Duodenal mucosa (tissue), 2 donors: Measurements from ENCODE around the gene RPL26.

Experiments used
- H3K27ac ChIP-seq: one replicate; pipeline ENCODE4 v1.7.0; 2013; ENCODE audit warnings: low read depth, low read length
- H3K27me3 ChIP-seq, 2 donors: one replicate each; pipeline ENCODE4 v1.7.0; 2013; ENCODE audit warnings: low read length in 2 of 2, control low read depth in 1 of 2; ENCODE audit not compliant: insufficient read depth in 2 of 2, control insufficient read depth in 1 of 2
- H3K36me3 ChIP-seq, 2 donors: one replicate each; pipeline ENCODE4 v1.7.0; 2013; ENCODE audit warnings: low read length in 2 of 2, control low read depth in 1 of 2; ENCODE audit not compliant: insufficient read depth in 2 of 2, control insufficient read depth in 1 of 2
- H3K4me1 ChIP-seq, 2 donors: one replicate each; pipeline ENCODE4 v1.7.0; 2013; ENCODE audit warnings: low read length in 2 of 2, control low read depth in 1 of 2; ENCODE audit not compliant: insufficient read depth in 2 of 2, control insufficient read depth in 1 of 2
- H3K4me3 ChIP-seq, 2 donors: one replicate each; pipeline ENCODE4 v1.7.0; 2013; ENCODE audit warnings: low read length in 2 of 2, low read depth in 1 of 2
- H3K9ac ChIP-seq, 2 donors: one replicate each; pipeline ENCODE4 v1.7.0; 2013; ENCODE audit warnings: low read length in 2 of 2, low read depth in 1 of 2
- H3K9me3 ChIP-seq, 2 donors: one replicate each; pipeline ENCODE4 v1.7.0; 2013; ENCODE audit warnings: low read length in 2 of 2, control low read depth in 1 of 2; ENCODE audit not compliant: control insufficient read depth in 1 of 2

RPL26 gene

DNA sequence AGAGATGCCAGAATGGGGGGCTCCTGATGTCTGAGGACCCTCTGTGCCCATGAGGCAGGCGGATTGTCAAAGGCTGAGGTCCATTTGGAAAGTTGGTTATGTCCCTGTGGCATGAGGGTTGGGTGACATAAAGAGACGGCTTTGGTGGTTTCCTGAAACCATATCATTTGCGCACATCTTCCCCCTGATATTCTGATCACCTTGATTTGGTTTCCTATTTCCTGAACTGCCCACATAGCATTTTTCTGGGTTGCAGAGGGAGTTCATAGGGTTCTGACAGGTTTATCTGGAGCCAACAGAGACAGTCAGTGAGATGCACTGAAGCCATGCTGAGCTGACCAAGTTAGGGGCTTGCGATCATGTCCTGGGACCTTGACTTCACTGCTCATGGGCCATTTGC, 30.3 kb upstream of the RPL26 start:
- Histone ChIP-seq H3K9me3 (no peaks in the 10 kb centered on the region), H3K9ac (no peak overlapping the region), H3K4me3 (no peak overlapping the region), H3K4me1 (peaks cover 5 to 25% of the 10 kb centered on the region in 2 donors), H3K36me3 (no peaks in the 10 kb centered on the region), H3K27ac (no peak overlapping the region), H3K27me3 (no peaks in the 10 kb centered on the region)

DNA sequence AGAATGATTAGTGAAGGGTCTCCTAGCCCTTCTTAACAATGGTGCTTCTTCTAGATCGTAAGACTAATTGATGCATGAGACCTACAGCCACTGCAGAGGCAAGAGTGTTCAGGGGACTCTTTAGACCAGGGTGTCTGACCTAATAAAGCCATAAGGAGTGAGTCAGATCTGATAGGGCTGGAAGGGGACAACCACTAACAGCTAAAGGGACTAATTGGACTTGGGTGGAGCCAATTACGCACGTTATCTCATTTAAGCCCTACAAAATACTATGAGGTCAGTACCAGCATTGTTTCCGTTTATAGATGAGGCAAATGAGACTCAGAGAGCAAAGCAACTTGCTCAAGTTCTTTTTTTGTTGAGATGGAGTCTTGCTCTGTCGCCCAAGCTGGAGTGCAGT, 29.1 kb upstream of the RPL26 start:
- no peaks in the 10 kb centered on the region for H3K27me3 ChIP-seq
- no peak overlapping the region for H3K27ac ChIP-seq

DNA sequence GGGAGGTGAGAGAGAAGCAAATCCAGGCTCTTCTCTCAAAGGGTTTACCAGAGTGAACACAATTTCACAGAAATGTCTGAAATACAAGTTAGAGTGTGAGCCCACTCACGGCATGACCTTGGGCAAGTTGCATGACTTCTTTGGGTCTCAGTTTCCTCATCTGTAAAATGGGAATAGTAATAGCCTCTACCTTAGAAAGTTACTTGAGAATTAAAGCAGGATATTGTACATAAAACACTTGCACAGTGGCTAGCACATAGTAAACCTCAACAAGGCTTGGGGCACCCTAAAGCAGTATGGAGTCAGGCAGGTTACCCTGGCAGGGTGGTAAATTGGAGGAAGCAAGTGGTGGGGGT, 27.9 kb upstream of the RPL26 start:
- Histone ChIP-seq H3K4me3 (no peak overlapping the region), H3K27me3 (no peaks in the 10 kb centered on the region), H3K9ac (peak overlapping the region in 1 of 2 donors; percentile 1), H3K27ac (no peak overlapping the region), H3K9me3 (no peaks in the 10 kb centered on the region), H3K4me1 (peaks cover 5 to 30% of the 10 kb centered on the region in 2 donors), H3K36me3 (no peaks in the 10 kb centered on the region)

More for the DNA sequence above, 29.1 kb upstream of the RPL26 start:
- peaks cover 5 to 25% of the 10 kb centered on the region in 2 donors for H3K4me1 ChIP-seq
- no peaks in the 10 kb centered on the region for H3K9me3 ChIP-seq
- no peak overlapping the region for H3K9ac ChIP-seq
- no peaks in the 10 kb centered on the region for H3K36me3 ChIP-seq
- H3K4me3 ChIP-seq = no peak overlapping the region

DNA sequence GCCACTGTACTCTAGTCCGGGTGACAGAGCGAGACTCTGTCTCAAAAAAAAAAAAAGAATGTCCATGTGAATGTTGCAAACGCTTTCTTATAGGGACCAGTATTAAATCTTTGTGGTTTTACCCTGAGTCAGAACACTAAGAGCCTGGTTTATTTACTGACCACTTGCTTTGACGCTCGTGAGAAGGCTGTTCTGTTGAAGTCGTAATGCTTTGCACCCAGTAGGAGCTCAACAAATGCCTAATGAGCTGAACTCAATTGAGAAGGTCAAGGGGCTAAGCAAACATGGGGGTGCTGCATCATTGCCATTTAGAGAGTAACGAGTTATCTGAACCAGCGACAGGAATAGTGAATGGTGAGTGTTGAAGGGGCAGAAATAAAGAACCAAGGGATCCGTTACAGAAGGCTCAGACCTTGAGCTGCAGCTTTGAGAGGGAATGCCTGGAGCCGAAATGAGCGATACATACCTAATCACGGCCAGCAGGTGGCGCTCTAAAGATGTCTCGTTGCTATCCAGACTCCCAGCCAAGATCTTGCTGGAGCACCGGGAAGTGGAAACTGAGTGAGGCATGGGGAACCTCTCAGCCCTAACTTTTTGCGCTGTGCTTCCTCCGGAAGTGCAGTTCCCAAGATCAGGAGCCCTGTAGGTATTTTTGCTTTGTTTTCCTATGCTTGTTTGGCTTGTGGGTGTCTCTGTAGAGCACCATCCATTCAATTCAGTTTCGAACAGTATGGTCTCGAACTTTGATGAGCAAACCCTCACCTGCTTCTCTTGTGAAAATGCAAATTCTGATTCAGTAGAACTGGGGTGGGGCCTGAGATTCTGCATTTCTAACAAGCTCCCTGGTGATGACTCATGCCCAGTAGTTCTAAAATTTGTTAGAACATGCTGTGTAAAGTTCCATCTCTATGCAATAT, 27.2 kb upstream of the RPL26 start:
- H3K27ac ChIP-seq = no peak overlapping the region
- H3K4me3 ChIP-seq = peak overlapping the region in 1 of 2 donors; percentile 10
- no peaks in the 10 kb centered on the region for H3K9me3 ChIP-seq
- peak overlapping the region in 1 of 2 donors; percentile 1 for H3K9ac ChIP-seq
- no peaks in the 10 kb centered on the region for H3K36me3 ChIP-seq
- H3K27me3 ChIP-seq = peaks cover 0 to 3% of the 10 kb centered on the region in 2 donors
- peaks cover 5 to 34% of the 10 kb centered on the region in 2 donors for H3K4me1 ChIP-seq

DNA sequence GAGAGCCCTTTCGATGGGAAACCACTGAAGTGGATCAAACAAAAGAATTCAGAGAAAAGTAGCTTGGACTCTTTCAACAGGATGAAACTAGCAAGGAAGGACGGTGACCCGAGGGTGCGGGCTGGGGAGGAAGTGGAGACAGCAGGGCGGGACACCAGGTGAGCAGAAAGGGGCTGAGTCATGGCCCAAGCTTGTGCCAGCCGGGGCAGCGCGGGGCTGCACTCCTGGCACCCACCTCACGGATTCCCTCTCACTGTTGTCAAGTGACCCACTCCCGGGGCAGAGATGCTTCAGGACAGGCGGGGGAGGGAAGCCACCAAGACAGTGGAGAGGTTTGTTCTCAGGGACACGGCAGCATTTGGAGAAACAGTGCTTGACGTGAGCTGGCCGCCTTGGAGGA, 25.4 kb upstream of the RPL26 start:
- peaks cover 5 to 34% of the 10 kb centered on the region in 2 donors for H3K4me1 ChIP-seq
- H3K4me3 ChIP-seq = no peak overlapping the region
- no peak overlapping the region for H3K27ac ChIP-seq
- no peak overlapping the region for H3K9ac ChIP-seq
- peaks cover 0 to 3% of the 10 kb centered on the region in 2 donors for H3K27me3 ChIP-seq
- H3K9me3 ChIP-seq = no peaks in the 10 kb centered on the region
- no peaks in the 10 kb centered on the region for H3K36me3 ChIP-seq

DNA sequence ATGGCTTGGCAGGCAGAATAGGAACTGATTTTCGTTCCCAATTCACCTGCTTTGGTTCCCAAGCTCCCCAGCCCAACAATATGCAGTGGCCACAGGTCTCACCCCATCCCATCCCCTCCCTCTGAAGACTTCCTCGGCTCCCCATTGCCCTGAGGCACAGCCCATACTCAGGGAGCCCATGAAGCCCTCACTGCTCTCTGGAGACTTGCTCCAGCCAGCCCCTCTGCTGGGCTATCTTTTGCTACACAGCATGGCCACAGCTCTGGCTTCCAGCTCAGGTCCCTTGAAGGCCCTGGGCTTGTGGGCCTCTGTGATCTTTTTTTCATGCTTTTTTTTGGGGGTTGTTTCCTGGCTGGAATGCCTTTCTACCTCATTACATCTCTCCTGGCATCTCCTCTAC, 23.2 kb upstream of the RPL26 start:
- H3K27ac ChIP-seq = no peak overlapping the region
- peaks cover 5 to 18% of the 10 kb centered on the region in 2 donors for H3K4me1 ChIP-seq
- no peak overlapping the region for H3K9ac ChIP-seq
- H3K4me3 ChIP-seq = no peak overlapping the region
- H3K9me3 ChIP-seq = no peaks in the 10 kb centered on the region
- H3K36me3 ChIP-seq = no peaks in the 10 kb centered on the region
- peaks cover 0 to 3% of the 10 kb centered on the region in 2 donors for H3K27me3 ChIP-seq

DNA sequence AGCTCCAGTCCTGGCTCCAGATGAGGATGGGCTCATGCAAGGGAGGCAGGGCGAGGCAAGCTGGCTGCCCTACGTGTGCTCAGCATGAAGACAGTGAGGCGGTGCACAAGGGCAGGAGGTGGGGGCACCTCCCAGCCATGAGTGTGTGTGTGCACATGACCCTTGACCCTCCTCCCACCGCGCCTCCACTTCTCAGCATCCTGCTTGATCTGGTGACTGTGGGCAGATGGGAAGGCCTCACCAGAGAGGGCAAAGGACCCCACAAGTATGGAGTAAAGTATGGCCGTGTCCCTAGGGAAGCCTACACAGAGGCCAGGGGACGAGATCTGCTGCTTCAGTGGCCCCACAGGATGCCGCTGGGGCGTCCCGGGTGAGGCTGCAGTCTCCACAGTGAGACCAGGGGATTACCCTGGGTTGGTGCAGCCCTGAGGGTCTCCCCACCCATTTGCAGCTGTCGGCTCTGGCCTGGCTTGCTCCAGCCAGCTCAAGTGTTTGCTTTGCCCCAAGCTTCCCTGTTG, 22.6 kb upstream of the RPL26 start:
- no peak overlapping the region for H3K27ac ChIP-seq

DNA sequence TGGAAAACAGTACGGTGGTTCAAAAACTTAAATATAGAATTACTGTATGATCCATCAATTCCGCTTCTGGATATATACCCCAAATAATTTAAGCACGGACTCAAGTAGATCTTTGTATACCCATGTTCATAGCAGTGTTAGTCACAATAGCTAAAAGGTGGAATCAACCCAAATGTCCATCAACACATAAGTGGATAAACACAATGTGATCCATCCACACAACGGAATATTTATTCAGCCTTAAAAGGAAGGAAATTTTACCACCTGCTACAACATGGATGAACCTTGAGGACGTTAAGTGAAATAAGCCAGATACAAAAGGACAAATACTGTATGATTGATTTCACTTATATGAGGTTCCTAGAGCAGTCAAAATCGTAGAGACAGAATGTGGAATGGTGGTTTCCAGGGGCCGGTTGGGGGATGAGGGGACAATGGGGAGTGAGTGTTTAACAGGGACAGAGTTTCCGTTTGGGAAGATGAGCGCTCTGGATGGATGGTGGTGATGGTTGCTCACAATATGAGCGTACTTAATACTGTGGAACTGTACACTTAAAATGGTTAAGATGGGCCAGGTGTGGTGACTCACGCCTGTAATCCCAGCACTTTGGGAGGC, 20.0 kb upstream of the RPL26 start:
- H3K36me3 ChIP-seq = no peaks in the 10 kb centered on the region
- no peak overlapping the region for H3K9ac ChIP-seq
- peaks cover 6 to 9% of the 10 kb centered on the region in 2 donors for H3K27me3 ChIP-seq
- H3K27ac ChIP-seq = no peak overlapping the region
- no peaks in the 10 kb centered on the region for H3K9me3 ChIP-seq
- H3K4me1 ChIP-seq = peaks cover 0 to 9% of the 10 kb centered on the region in 2 donors
- no peak overlapping the region for H3K4me3 ChIP-seq

More for the DNA sequence above, 22.6 kb upstream of the RPL26 start:
- Histone ChIP-seq H3K4me3 (no peak overlapping the region), H3K9me3 (no peaks in the 10 kb centered on the region), H3K36me3 (no peaks in the 10 kb centered on the region), H3K27me3 (peaks cover 3 to 5% of the 10 kb centered on the region in 2 donors), H3K4me1 (peaks cover 3 to 15% of the 10 kb centered on the region in 2 donors), H3K9ac (no peak overlapping the region)

DNA sequence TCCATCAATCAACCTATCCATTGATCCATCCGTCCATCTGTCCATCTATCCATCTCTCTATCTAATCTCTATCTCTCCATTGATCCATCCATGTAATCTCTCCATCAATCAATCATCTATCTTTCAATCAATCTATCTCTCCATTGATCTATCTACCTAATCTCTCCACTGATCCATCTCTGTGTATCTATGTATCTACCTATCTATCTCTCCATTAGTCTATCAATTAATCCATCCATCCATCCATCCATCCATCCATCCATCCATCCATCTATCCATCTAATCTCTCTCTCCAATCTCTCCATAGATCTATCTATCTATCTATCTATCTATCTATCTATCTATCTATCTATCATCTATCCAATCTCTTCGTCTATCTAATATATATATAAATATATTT, 18.1 kb upstream of the RPL26 start:
- Histone ChIP-seq H3K36me3 (no peaks in the 10 kb centered on the region), H3K4me1 (peaks cover 0 to 6% of the 10 kb centered on the region in 2 donors), H3K27ac (no peak overlapping the region), H3K27me3 (peaks cover 11 to 28% of the 10 kb centered on the region in 2 donors), H3K9ac (no peak overlapping the region), H3K9me3 (no peaks in the 10 kb centered on the region), H3K4me3 (no peak overlapping the region)

DNA sequence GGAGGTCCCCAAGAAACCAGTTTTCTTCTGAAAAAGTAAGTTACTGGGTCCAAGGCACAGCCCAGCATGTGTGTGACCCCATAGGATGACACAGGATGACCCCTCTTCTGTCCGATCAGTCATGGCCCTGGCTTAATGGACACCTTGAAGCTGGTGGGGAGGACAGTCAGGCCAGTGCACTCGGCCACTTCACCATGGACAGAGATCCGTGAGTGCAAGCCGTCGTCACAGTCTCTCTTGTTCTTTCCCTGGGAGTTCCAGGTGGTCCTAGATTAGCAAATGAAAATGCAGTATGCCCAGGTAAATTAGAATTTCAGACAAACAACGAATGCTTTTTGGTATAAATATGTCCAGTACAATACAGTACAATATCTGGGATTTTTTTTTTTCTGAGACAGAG, 16.0 kb upstream of the RPL26 start:
- H3K9me3 ChIP-seq = no peaks in the 10 kb centered on the region
- H3K27ac ChIP-seq = no peak overlapping the region
- no peak overlapping the region for H3K4me3 ChIP-seq
- H3K4me1 ChIP-seq = peaks cover under 1 to 1% of the 10 kb centered on the region in 2 donors
- H3K9ac ChIP-seq = no peak overlapping the region
- no peaks in the 10 kb centered on the region for H3K36me3 ChIP-seq
- H3K27me3 ChIP-seq = peaks cover 8 to 37% of the 10 kb centered on the region in 2 donors
